HK-2 (cell line): ENCODE data around the gene SUMF1.

ENCODE experiments used
- DNase-seq: peaks from one replicate; pipeline ENCODE4 v3.0.0-alpha.2; 2018; ENCODE audit not compliant: unreplicated experiment

SUMF1 gene

DNA sequence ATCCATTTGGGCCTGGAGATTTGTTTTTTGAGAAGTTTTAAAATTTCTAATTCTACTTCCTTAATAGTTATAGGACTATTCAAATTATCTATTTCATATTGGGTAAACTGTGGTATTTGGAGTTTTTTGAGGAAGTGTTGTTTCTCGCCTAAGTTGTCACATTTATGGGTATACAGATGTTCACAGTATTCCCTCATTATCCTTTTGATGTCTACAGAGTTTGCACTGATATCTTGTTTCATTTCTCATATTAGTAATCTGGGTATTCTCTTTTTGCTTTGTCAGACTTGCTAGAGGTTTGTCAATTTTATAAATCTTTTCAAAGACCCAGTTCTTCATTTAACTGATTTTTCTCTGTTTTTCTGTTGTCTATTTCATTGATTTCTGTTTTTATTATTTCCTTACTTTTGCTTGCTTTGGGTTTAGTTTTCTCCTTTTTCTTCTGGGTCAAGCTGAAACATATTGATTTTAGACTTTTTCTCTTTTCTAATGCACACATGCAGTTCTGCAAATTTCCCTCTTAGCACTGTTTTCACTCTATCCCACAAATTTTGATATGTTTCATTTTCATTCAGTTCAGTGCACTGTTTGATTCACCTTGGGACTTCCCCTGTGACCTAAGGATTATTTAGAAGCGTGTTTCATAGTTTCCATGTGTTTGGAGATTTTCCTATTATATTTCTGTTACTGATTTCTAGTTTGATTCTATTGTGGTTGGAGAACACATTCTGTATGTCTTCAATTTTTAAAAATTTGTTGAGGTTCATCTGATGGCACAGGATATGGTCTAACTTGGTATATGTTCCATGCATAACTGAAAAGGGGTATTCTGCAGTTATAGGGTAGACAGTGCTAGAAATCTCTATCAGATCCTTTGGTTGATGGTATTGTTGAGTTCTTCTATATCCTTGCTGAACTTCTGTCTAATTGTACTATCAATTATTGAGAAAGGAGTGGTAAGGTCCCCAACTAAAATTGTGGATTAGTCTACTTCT is 79.6 kb downstream of the SUMF1 start:
- DNase-seq: no peak

DNA sequence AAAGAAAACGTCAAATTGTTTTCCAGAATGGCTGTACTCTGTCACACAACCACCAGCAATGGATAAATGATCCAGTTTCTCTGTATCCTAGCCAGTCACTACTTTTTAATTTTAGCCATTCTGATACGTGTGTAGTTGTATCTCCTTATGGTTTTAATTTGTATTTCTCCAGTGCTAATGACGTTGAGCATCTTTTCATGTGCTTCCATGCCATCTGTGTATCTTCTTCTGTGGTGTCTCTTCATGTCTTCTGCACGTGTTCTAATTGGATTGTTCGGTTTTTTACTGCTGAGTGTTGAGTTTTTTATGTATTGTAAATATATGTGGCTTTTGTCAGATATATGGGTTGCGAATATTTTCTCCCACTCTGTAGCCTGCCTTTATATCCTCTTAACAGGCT is 81.9 kb downstream of the SUMF1 start:
- no peak for DNase-seq

DNA sequence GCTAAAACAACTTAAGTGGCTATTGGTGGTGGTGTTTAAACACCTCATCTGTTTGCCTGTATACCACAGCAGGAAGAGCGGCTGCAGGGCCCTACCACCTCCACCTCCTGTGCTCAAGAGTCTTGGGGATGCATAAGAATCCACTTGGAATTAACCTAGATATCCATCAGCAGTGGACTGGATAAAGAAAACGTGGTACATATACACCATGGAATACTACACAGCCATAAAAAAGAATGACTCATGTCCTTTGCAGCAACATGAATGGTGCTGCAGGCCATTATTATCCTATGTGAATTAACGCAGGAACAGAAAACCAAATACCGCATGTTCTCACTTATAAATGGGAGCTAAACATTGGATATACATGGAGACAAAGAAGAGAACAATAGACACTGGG is 87.1 kb downstream of the SUMF1 start:
- DNase-seq: no peak

DNA sequence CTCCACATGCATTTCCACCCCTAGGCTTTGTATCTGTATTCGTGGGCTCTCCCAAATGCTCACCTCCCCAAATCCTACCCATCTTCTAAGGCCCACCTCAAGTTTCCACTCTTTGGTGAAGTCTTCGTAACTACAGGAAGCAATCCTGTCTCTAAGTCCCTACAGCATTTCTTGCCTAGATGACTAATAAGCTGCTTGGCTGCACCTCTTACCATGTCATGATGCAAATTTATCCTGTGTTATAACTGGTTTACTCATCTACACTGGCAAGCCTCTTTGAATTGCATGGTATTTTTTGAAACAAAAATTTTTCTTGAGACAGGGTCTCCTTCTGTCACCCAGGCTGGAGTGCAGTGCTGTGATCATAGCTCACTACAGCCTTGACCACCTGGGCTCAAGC is 90.6 kb downstream of the SUMF1 start:
- DNase-seq: no peak

DNA sequence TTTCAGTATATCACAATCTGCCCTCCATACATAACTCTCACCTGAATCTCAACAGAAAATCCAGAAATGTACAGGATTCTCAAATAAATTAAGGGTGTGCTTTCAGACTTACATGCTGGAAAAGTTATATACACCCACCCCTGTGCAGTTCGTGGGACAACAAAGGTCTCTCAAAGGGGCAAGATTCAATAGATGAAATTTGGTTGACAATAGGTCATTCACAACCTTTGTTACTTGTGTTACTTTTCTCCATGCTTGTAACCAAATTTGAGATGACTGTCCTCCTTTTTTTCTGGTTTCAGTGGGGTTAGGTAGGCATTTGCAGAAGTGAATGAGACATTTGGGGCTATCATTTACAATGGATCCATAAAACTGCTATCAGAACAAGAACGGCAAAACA is 91.2 kb downstream of the SUMF1 start:
- no peak for DNase-seq

DNA sequence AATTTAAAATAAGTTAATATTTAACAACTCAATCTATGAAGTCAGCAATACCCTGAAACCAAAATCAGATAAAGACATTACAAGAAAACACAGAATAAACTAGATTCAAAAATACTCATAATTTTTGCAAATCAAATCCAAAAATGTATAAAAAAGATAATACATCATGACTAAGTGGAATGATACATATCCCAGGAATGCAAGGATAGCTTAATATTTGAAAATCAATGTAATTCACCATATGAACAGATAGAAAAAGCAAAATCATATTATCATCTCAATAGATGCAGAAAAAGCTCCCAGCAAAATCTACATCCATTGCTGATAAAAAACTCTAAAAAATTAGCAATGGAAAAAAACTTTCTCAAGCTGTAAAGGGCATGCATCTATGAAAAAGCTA is 93.4 kb downstream of the SUMF1 start:
- no peak for DNase-seq

DNA sequence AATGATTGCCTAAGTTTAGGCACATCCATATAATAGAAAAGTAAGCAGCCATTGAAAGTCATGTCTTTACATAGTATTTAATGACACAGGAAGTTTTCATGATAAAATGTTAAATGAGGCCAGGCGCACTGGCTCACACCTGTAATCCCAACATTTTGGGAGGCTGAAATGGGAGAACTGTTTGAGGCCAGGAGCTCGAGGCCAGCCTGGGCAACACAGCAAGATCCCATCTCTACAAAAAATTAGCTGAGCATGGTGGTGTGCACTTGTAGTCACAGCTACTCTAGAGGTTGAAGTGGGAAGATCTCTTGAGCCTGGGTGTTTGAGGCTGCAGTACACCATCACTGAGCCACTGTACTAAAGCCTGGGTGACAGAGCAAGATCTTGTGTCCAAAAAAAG is 104.5 kb downstream of the SUMF1 start:
- no peak for DNase-seq

DNA sequence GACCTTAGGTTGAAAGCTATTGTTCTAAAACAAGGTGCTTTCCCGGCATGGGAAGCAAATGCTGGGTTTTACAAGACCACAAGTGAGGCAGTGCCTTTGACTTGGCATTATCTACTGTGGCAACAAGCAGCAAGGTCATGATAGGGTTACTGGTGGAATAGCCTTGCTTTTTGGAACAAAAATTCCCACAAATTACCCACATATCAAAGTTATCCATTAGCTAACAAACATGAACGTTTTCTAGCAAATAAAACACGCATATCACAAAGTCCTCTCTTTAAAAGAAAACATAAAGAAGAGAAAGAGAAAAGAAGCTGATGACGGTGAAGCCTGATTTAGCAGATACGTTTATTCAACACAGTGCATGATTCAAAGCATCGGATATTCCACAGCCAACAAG is 106.3 kb downstream of the SUMF1 start:
- DNase-seq: no peak

DNA sequence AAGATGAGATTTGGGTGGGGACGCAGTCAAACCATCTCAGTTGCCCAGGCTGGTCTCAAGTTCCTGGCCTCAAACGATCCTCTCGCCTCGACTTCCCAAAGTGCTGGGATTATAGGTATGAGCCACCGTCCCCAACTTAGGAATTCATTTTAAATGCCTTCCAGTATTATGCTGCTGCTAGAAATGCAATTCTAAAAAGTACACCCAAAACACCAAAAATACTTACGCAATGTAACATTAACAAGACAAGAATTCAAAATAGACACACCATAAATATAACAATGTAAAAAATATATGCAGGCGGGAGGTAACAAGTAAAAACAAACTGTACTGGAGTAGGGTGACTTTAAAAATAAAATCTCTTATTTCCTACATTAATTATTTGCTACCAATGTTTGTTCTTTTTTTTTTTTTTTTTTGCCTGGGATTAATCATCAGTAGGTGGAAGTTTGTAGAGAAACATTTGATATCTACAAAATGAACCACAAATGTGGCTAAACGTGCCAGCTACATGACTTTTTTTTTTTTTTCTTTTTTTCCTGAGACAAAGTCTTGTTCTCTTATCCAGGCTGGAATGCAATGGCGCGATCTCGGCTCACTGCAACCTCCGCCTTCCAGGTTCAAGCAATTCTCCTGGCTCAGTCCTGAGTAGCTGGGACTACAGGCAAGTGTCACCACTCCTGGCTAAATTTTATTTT is 107.1 kb downstream of the SUMF1 start:
- no peak for DNase-seq

DNA sequence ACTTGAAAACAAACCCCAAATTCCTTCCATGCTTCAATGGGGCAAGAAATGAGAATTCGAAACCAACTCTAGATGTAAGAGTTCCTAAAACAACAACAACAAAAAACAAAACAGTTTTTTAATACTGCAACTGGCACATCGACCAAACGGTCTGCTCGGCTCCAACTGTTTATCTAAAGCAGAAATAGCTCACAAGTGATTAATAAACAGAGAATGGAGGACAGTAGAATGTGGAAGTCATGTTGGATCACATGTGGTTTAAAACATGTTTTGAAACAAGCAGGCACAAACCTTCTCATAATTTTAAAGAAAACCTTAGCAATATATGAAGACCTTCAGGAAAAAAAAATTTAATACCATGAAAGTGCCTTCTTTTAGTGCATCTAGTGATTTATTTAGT is 108.8 kb downstream of the SUMF1 start:
- DNase-seq: no peak

DNA sequence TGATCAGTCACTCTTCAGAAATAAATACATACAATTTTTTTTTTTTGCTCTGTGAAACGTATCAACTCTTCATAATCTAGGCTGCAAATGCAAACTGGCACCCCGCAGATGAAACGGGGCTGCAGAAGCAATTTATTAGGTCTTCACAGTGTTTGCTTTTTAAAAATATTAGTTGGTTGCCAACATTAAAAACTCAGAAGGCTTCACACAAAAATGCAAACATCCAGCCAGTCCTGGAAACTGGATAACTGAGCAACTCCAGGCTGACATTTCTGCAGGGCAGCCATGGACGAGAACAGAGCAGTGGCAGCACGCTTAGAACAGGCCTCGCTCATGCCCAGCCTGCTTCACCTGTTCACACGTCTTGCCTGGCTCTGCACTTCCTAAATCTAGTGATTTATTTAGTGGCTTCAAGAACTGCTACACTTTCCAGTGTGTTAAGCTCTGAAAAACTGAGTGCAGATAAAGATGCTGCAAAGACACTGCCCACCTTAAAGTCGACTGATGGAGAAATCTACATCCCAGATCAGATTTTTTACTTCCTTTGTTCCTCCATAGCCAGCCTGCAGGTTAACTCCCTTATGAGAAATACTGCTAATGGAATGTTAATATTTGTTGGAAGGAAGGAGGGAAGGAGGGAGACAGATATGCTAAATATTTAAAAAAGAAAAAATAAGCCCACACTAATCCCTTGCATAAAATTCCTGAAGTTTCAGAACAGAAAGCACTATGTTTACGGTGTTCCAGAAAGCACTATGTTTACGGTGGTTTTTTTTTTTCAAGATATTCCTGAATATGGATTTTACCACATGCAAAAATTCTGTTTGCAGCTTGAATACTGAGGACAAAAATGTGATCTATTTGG is 110.3 kb downstream of the SUMF1 start:
- DNase-seq: no peak

DNA sequence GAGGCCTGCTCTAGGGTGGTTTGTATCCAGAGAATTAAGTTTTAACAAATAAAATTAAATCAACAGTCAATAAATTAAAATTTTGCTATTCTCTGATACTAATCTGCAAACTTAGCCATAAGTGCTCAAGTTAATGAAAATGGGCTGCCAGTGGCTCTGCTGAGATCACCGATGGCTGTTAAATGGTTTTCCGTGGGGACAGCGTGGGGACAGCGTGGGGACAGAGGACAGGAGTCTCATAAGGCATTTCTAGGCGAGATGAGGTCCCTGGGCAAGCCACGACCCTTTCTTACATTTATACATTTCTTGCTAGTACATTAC is 110.9 kb downstream of the SUMF1 start:
- DNase-seq: no peak

DNA sequence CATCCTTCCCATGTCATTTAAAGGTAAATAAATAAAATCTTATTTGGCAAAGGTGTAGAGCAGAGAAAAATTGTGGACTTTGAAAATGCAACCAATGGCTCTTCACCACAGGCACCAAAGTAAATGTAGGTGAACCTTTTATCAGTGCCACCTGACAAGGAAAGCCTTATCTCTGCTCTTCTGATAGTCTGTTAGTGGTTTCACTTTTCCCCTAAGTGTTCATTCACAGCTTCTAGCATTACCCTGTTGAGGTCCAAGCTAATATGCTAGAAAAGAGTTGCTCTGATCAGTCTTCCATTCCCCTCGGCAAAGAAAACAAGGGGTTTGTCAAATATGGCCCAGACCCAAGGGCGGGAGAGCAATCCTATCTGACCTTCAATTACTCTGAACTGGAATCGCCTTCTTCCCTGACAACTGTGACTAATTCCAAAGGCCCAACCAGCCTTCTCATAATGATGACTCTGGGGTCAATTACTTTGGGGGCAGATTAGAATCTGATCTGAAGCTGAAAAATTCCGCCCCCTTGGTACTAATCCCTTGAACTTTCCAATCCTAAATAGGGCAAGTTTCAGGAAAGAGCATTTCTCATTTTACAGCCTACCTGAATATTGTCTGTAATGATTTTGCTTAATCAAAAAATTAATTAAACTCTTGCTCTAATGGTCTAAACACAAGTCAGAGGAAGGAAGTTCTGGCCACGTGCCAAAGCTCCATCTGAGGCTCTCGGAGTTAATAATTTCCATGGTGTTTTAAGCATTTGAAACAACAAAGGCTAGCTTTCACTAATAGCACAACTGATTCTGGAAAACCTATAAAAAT is 111.5 kb downstream of the SUMF1 start:
- DNase-seq: no peak

DNA sequence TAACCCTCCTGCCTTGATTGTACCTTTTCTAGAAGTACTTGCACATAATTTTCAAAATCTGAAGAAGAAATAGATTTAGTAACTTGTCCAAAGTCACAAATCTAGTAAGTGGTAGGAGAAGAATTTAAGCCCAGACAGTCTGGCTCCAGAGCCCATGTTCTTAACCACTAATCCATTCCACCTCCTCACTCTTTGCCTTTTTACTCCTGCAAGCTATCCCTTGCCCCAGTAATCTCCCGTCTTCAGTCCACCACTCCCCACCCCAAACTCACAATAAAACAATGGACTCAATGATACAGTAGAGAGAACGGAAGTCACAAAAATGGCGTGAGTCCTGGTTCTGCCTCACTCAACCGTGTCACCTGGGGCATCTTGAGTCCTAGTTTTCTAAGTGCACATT is 115.2 kb downstream of the SUMF1 start:
- no peak for DNase-seq

DNA sequence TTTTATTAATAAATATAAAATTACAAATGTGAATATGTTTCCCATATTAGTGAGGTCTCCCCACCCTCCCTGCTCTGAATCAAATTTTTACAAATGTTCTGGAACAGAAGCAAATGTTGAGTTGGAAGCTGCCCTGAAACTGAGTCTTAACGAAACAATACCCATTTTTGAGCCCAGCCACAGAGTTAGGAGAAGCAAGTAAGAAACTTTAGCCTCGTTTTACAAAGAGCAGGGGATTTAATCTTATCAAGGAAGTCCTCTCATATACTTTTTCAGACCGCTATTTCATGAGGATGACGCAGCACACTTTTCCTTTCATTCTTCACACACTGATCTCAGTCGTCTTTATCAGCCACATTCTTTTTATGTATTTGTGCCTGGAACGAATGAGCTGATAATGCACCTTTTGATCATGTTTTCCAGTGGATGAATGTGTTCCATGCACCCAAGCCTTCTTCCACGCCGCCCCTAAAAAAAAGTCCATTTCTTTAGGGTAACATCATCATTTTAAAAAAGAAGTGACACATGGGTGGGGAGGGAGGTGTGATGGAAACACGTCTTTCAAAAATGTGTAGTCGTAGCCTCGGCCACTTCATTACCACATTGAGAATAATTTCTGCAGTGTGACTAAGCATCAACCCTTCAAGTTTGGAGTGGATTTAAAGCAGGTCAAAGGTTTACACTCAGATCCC is 115.8 kb downstream of the SUMF1 start:
- no peak for DNase-seq

DNA sequence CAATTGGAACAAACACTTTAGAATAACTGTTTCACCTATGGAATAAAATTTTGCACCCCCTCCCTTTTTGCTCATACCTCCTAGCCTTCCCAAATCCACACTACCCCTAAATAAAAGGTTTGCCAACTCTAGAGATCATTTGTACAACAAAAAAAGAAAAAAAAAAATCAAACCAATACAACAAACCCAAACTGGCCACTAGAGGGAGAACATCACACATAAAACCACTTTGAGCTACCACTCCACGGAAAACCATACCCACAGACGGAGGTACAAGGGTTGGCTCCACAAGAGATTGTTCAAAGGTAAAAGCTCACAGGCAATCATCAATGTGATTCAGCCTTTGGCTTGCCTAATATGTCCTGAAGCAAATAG is 116.3 kb downstream of the SUMF1 start:
- DNase-seq: no peak

DNA sequence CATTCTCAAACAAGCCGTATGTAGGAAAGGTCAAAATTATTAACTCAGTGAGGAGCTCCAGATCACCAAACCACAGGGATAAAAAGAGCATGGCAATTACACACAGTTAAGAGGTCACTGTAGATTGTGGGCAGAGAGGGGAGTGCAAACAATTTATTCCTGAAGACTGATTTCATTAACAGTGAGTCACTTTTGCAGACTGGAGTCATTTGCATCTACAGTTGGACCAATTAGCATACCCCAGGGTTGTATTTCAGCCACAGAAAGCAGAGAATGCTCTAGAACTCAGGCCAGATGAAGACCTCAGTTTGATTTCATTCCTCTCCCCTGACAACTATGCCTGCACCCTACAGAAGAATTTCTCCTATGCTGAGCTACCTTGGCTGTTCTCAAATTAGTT is 123.8 kb downstream of the SUMF1 start:
- DNase-seq: no peak

DNA sequence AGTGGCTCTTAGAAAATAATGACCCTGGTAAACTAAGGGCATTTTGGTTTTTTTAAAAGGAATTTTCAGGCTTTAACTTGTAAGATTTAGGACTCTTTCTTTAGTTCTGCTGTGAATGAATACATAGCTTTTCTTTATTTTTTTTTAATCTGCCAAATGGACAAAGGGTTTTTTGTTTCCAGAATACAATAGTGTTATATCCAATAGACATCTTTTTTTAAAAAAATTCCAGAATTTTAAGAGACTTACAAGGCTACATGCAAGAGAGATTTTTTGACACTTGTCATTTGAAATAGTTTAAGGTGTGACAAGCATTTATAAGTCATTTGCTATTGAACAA is 125.8 kb downstream of the SUMF1 start:
- DNase-seq: no peak

DNA sequence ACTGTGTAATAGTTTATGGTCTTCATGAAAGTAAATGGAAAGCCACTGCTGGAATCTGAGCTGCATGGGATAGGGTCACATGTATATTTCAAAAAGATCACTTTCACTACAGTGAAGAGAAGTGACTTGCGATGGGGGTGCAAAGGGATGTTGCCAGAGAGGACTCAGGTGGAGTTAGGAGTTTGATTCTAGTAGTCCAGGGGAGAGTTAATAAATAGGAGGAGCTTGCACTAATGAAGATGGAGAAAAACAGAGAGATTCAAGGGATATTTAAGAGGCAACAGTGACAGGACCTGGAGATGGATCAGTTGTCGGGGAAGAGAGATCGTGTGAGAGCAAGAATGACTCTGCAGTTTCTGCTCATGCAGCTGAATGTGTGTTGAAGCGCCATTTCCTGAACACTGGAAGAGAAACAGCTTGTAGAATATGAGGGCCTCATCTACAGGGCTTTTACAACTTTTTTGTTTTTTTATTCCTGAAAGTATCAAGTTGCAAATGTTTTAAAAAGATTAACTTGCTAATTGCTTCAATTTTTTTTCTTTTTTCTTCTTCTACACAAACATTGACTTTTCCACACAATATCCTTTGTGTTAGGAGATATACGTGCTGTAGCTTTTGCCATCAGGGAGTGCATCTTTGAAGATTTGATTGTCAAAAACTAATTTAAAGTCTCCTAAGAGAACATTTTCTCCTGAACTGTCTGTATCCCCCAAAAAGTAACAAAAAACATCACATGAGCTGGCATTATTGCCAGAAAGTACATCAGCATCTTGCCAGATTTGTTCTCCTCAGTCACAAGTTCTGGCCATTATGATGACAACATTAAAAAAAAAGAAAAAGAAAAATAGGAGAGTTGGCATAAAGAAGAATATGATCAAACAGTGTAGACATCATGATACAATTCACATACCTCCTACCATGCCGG is 126.4 kb downstream of the SUMF1 start:
- DNase-seq: no peak

DNA sequence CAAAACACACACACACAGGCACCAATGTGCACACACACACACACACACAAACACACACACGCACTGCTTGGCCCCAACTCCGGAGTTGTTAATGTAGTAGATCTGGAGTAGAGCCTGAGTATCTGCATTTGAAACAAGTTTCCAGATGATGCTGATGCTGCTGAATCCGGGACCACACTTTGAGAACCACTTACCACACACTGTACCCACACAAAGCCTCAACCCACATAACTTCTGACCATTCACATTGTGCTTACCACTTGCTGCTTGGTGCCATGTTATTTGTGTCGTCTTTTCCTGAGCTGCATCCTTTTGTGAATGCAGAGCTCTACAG is 127.0 kb downstream of the SUMF1 start:
- DNase-seq: no peak
